Measurements from ENCODE around the gene PNLIPRP1. TPM values are rescaled to one million over a fixed set of nuclear protein-coding genes. Genes with fewer than 3 reads are reported as not detected.

Gene PNLIPRP1
- total and polyA plus RNA-seq, 7 experiments from 2014 or later: not detected

- Mint-ChIP-seq H3K27me3 (peaks cover 0 to 18% (median 6%) of the 10 kb centered on the region in 5 donors), H3K27ac (no peak overlapping the region), H3K4me1 (no peaks in the 10 kb centered on the region), H3K36me3 (no peaks in the 10 kb centered on the region), H3K4me3 (no peak overlapping the region), H3K9me3 (peaks cover 0 to 6% (median 2%) of the 10 kb centered on the region in 11 donors)
- ChIA-PET CTCF (no interaction called here), POLR2A (no interaction called here)
- H3K4me3 ChIP-seq (ENCODE audit: low read length): no peak overlapping the region
- H3K27me3 ChIP-seq (ENCODE audit: control insufficient read depth in 2 of 2, insufficient read depth in 2 of 2, low read length in 2 of 2): no peaks in the 10 kb centered on the region
- H3K4me1 ChIP-seq (ENCODE audit: control insufficient read depth in 2 of 2, insufficient read depth in 2 of 2, low read length in 2 of 2): no peaks in the 10 kb centered on the region
- ATAC-seq (no peak), DNase-seq (no peak)
- intact Hi-C loops (cut with micrococcal nuclease): no loop called here
- no peaks in the 10 kb centered on the region for H3K9me3 ChIP-seq (ENCODE audit: control insufficient read depth in 2 of 3, low read length in 3 of 3)
- no peak overlapping the region for H3K27ac ChIP-seq (ENCODE audit: low read depth, low read length)
- H3K36me3 ChIP-seq (ENCODE audit: control insufficient read depth in 2 of 3, insufficient read depth in 3 of 3, low read length in 3 of 3): no peaks in the 10 kb centered on the region
Measured at GRCh38 chr10:116587878-116588591, 2.7 kb upstream of the PNLIPRP1 start.

GRCh38 chr10:116588995-116589394 is 1.8 kb upstream of the PNLIPRP1 start:
- H3K4me1 Mint-ChIP-seq: no peaks in the 10 kb centered on the region
- no peaks in the 10 kb centered on the region for H3K36me3 Mint-ChIP-seq
- peaks cover 0 to 6% (median 2%) of the 10 kb centered on the region in 11 donors for H3K9me3 Mint-ChIP-seq
- H3K4me3 ChIP-seq (ENCODE audit: low read length): no peak overlapping the region
- H3K27ac Mint-ChIP-seq: no peak overlapping the region
- intact Hi-C loops (cut with micrococcal nuclease): no loop called here
- H3K27me3 ChIP-seq (ENCODE audit: control insufficient read depth in 2 of 2, insufficient read depth in 2 of 2, low read length in 2 of 2): no peaks in the 10 kb centered on the region
- ChIA-PET CTCF (no interaction called here), POLR2A (no interaction called here)
- no peak overlapping the region for H3K27ac ChIP-seq (ENCODE audit: low read depth, low read length)
- H3K27me3 Mint-ChIP-seq: peaks cover 0 to 23% (median 6%) of the 10 kb centered on the region in 5 donors
- no peaks in the 10 kb centered on the region for H3K9me3 ChIP-seq (ENCODE audit: control insufficient read depth in 2 of 3, low read length in 3 of 3)
- no peaks in the 10 kb centered on the region for H3K36me3 ChIP-seq (ENCODE audit: control insufficient read depth in 2 of 3, insufficient read depth in 3 of 3, low read length in 3 of 3)
- DNase-seq: no peak
- no peaks in the 10 kb centered on the region for H3K4me1 ChIP-seq (ENCODE audit: control insufficient read depth in 2 of 2, insufficient read depth in 2 of 2, low read length in 2 of 2)
- H3K4me3 Mint-ChIP-seq: no peak overlapping the region
- no peak for ATAC-seq

GRCh38 chr10:116589926-116590325 is 833 bp upstream of the PNLIPRP1 start:
- Mint-ChIP-seq H3K36me3 (no peaks in the 10 kb centered on the region), H3K4me3 (no peak overlapping the region), H3K27me3 (peaks cover 0 to 23% (median 6%) of the 10 kb centered on the region in 5 donors), H3K4me1 (no peaks in the 10 kb centered on the region), H3K27ac (no peak overlapping the region), H3K9me3 (peaks cover 0 to 6% (median 2%) of the 10 kb centered on the region in 11 donors)
- no peak overlapping the region for H3K27ac ChIP-seq (ENCODE audit: low read depth, low read length)
- no peaks in the 10 kb centered on the region for H3K36me3 ChIP-seq (ENCODE audit: control insufficient read depth in 2 of 3, insufficient read depth in 3 of 3, low read length in 3 of 3)
- POLR2A ChIA-PET: no interaction called here
- no peak for DNase-seq
- no peak overlapping the region for H3K4me3 ChIP-seq (ENCODE audit: low read length)
- no peaks in the 10 kb centered on the region for H3K27me3 ChIP-seq (ENCODE audit: control insufficient read depth in 2 of 2, insufficient read depth in 2 of 2, low read length in 2 of 2)
- no peaks in the 10 kb centered on the region for H3K4me1 ChIP-seq (ENCODE audit: control insufficient read depth in 2 of 2, insufficient read depth in 2 of 2, low read length in 2 of 2)
- CTCF ChIA-PET: no interaction called here
- intact Hi-C loops (cut with micrococcal nuclease): no loop called here
- ATAC-seq: no peak
- no peaks in the 10 kb centered on the region for H3K9me3 ChIP-seq (ENCODE audit: control insufficient read depth in 2 of 3, low read length in 3 of 3)

- H3K4me1 Mint-ChIP-seq: no peaks in the 10 kb centered on the region
- ChIA-PET CTCF (no interaction called here), POLR2A (no interaction called here)
- H3K27me3 Mint-ChIP-seq: peaks cover 0 to 23% (median 4%) of the 10 kb centered on the region in 5 donors
- no peak overlapping the region for H3K27ac Mint-ChIP-seq
- H3K4me3 ChIP-seq (ENCODE audit: low read length): no peak overlapping the region
- no peaks in the 10 kb centered on the region for H3K27me3 ChIP-seq (ENCODE audit: control insufficient read depth in 2 of 2, insufficient read depth in 2 of 2, low read length in 2 of 2)
- H3K36me3 Mint-ChIP-seq: no peaks in the 10 kb centered on the region
- no peak for ATAC-seq
- DNase-seq: no peak
- H3K9me3 ChIP-seq (ENCODE audit: control insufficient read depth in 2 of 3, low read length in 3 of 3): no peaks in the 10 kb centered on the region
- H3K4me1 ChIP-seq (ENCODE audit: control insufficient read depth in 2 of 2, insufficient read depth in 2 of 2, low read length in 2 of 2): no peaks in the 10 kb centered on the region
- no peaks in the 10 kb centered on the region for H3K36me3 ChIP-seq (ENCODE audit: control insufficient read depth in 2 of 3, insufficient read depth in 3 of 3, low read length in 3 of 3)
- intact Hi-C loops (cut with micrococcal nuclease): no loop called here
- peaks cover 0 to 3% (median 0%) of the 10 kb centered on the region in 11 donors for H3K9me3 Mint-ChIP-seq
- no peak overlapping the region for H3K4me3 Mint-ChIP-seq
- H3K27ac ChIP-seq (ENCODE audit: low read depth, low read length): no peak overlapping the region
Measured at GRCh38 chr10:116593139-116593740, 2.5 kb downstream of the PNLIPRP1 start.

GRCh38 chr10:116594525-116595035 is 3.8 kb downstream of the PNLIPRP1 start:
- POLR2A ChIA-PET: no interaction called here
- Mint-ChIP-seq H3K27me3 (peaks cover 0 to 23% (median 4%) of the 10 kb centered on the region in 5 donors), H3K4me1 (no peaks in the 10 kb centered on the region), H3K9me3 (peaks cover 0 to 3% (median 0%) of the 10 kb centered on the region in 11 donors), H3K4me3 (no peak overlapping the region), H3K36me3 (no peaks in the 10 kb centered on the region), H3K27ac (no peak overlapping the region)
- ATAC-seq: no peak
- H3K27ac ChIP-seq (ENCODE audit: low read depth, low read length): no peak overlapping the region
- H3K27me3 ChIP-seq (ENCODE audit: control insufficient read depth in 2 of 2, insufficient read depth in 2 of 2, low read length in 2 of 2): no peaks in the 10 kb centered on the region
- intact Hi-C loops (cut with micrococcal nuclease): no loop called here
- no peaks in the 10 kb centered on the region for H3K4me1 ChIP-seq (ENCODE audit: control insufficient read depth in 2 of 2, insufficient read depth in 2 of 2, low read length in 2 of 2)
- no peaks in the 10 kb centered on the region for H3K36me3 ChIP-seq (ENCODE audit: control insufficient read depth in 2 of 3, insufficient read depth in 3 of 3, low read length in 3 of 3)
- no peak for DNase-seq
- H3K4me3 ChIP-seq (ENCODE audit: low read length): no peak overlapping the region
- no peaks in the 10 kb centered on the region for H3K9me3 ChIP-seq (ENCODE audit: control insufficient read depth in 2 of 3, low read length in 3 of 3)
- CTCF ChIA-PET: no interaction called here

GRCh38 chr10:116596062-116596461 is 5.3 kb downstream of the PNLIPRP1 start:
- Histone ChIP-seq H3K4me3 (ENCODE audit: low read length) (no peak overlapping the region), H3K4me1 (ENCODE audit: control insufficient read depth in 2 of 2, insufficient read depth in 2 of 2, low read length in 2 of 2) (no peaks in the 10 kb centered on the region), H3K9me3 (ENCODE audit: control insufficient read depth in 2 of 3, low read length in 3 of 3) (no peaks in the 10 kb centered on the region), H3K27me3 (ENCODE audit: control insufficient read depth in 2 of 2, insufficient read depth in 2 of 2, low read length in 2 of 2) (no peaks in the 10 kb centered on the region), H3K36me3 (ENCODE audit: control insufficient read depth in 2 of 3, insufficient read depth in 3 of 3, low read length in 3 of 3) (no peaks in the 10 kb centered on the region), H3K27ac (ENCODE audit: low read depth, low read length) (no peak overlapping the region)
- peaks cover 0 to 18% (median 4%) of the 10 kb centered on the region in 5 donors for H3K27me3 Mint-ChIP-seq
- no peaks in the 10 kb centered on the region for H3K36me3 Mint-ChIP-seq
- H3K9me3 Mint-ChIP-seq: peaks cover 0 to 6% (median 0%) of the 10 kb centered on the region in 11 donors
- no peak for ATAC-seq
- H3K4me3 Mint-ChIP-seq: no peak overlapping the region
- intact Hi-C loops (cut with micrococcal nuclease): no loop called here
- no peak for DNase-seq
- CTCF ChIA-PET: no interaction called here
- H3K27ac Mint-ChIP-seq: no peak overlapping the region
- no peaks in the 10 kb centered on the region for H3K4me1 Mint-ChIP-seq
- POLR2A ChIA-PET: no interaction called here

GRCh38 chr10:116597543-116597942 is 6.8 kb downstream of the PNLIPRP1 start:
- H3K4me1 Mint-ChIP-seq: no peaks in the 10 kb centered on the region
- intact Hi-C loops (cut with micrococcal nuclease): no loop called here
- no peak overlapping the region for H3K4me3 Mint-ChIP-seq
- POLR2A ChIA-PET: no interaction called here
- no peaks in the 10 kb centered on the region for H3K27me3 ChIP-seq (ENCODE audit: control insufficient read depth in 2 of 2, insufficient read depth in 2 of 2, low read length in 2 of 2)
- H3K27ac Mint-ChIP-seq: no peak overlapping the region
- DNase-seq: no peak
- CTCF ChIA-PET: no interaction called here
- no peaks in the 10 kb centered on the region for H3K36me3 Mint-ChIP-seq
- H3K27ac ChIP-seq (ENCODE audit: low read depth, low read length): no peak overlapping the region
- H3K4me3 ChIP-seq (ENCODE audit: low read length): no peak overlapping the region
- H3K9me3 Mint-ChIP-seq: peaks cover 0 to 4% (median 0%) of the 10 kb centered on the region in 11 donors
- H3K36me3 ChIP-seq (ENCODE audit: control insufficient read depth in 2 of 3, insufficient read depth in 3 of 3, low read length in 3 of 3): no peaks in the 10 kb centered on the region
- H3K9me3 ChIP-seq (ENCODE audit: control insufficient read depth in 2 of 3, low read length in 3 of 3): no peaks in the 10 kb centered on the region
- no peak for ATAC-seq
- H3K27me3 Mint-ChIP-seq: peaks cover 0 to 17% (median 4%) of the 10 kb centered on the region in 5 donors
- H3K4me1 ChIP-seq (ENCODE audit: control insufficient read depth in 2 of 2, insufficient read depth in 2 of 2, low read length in 2 of 2): no peaks in the 10 kb centered on the region

All from naive thymus-derived CD4-positive, alpha-beta T cell (primary cell).